ENCODE results near the gene KIAA0513. TPM values are rescaled to one million over a fixed set of nuclear protein-coding genes. Genes with fewer than 3 reads are reported as not detected.

The KIAA0513 gene
- total and polyA plus RNA-seq, 2 donors (not counting 3 experiments of a cell fraction or from before 2014, with no cell fraction given) = 1.8 to 4.3 TPM

DNA sequence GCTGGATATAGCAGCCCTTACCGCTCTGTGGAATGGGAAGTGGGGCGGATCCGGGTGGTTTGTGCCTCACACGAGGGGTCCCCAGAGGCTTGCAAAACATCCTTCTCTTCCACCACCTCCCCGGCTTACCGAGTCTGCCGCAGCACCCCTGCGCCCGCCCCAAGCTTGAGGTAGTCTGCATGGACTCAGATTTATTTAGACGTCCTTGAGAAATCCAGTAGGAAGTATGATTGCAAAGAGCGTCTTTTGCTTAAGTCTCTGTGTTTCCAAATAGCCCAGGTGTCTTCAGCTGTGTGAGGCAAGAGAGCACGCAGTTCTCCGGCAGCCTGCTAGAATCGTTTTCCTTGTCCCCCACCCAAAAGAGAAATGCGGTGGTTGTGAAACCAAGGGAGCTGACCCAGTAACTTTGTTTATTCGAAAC is 2.4 kb downstream of the KIAA0513 start:
- POLR2A ChIA-PET = no interaction called here
- Histone ChIP-seq H3K27ac (ENCODE audit: insufficient read depth, low read depth, low read length) (no peak overlapping the region), H3K79me2 (ENCODE audit: control insufficient read depth, insufficient read depth, low read length) (no peaks in the 10 kb centered on the region), H3K27me3 (ENCODE audit: control insufficient read depth in 2 of 2, insufficient read depth in 2 of 2, low read length in 2 of 2) (no peaks in the 10 kb centered on the region), H4K20me1 (replicated peaks; ENCODE audit: control insufficient read depth, extremely low read depth, insufficient read depth, low read length) (no peaks in the 10 kb centered on the region), H3K4me3 (replicated peaks in 1 of 3; ENCODE audit: insufficient read depth in 1 of 3, low read depth in 1 of 3, low read length in 3 of 3) (no peak overlapping the region), H3K9me1 (replicated peaks; ENCODE audit: control insufficient read depth, extremely low read depth, insufficient read depth, low read length) (no peaks in the 10 kb centered on the region), H3K36me3 (ENCODE audit: control insufficient read depth in 2 of 2, extremely low read depth in 1 of 2, insufficient read depth in 2 of 2, low read length in 2 of 2) (no peaks in the 10 kb centered on the region), H3K9me3 (replicated peaks; ENCODE audit: control insufficient read depth, insufficient read depth, low read length) (no peaks in the 10 kb centered on the region), H2AFZ (ENCODE audit: low read depth, low read length) (no peak overlapping the region), H3K9ac (replicated peaks; ENCODE audit: extremely low read depth, insufficient read depth, low read length) (no peak overlapping the region), H3K4me2 (ENCODE audit: insufficient read depth, low read length) (no peak overlapping the region), H3K4me1 (ENCODE audit: control insufficient read depth, extremely low read depth, insufficient read depth, low read length) (peaks cover 24% of the 10 kb centered on the region)
- dilution Hi-C loops (cut with MboI; ENCODE audit: extremely low pct_ligation_motif_present, low sequenced_read_pairs) (no loop called here), intact Hi-C loops (cut with micrococcal nuclease) (loop anchor here (5.0 kb wide), 1 partner anchor 57 kb away; no protein-coding TSS in a partner anchor)
- CTCF ChIA-PET = interaction anchor here (2.1 kb wide), 1 partner anchor 57 kb away, joined by 11 read pairs; no protein-coding TSS in a partner anchor
- TF ChIP-seq JUN (IDR thresholded peaks at IDR 0.05; ENCODE audit: borderline replicate concordance, insufficient read depth, insufficient read length, low read depth) = no peak
- no peak for TF ChIP-seq POLR2AphosphoS5 (IDR thresholded peaks at IDR 0.05; ENCODE audit: insufficient read depth, low read depth, low read length)
- TF ChIP-seq FOS (IDR thresholded peaks at IDR 0.05; ENCODE audit: borderline replicate concordance, insufficient read depth, low read length) = no peak
- TF ChIP-seq, protein P1, sequence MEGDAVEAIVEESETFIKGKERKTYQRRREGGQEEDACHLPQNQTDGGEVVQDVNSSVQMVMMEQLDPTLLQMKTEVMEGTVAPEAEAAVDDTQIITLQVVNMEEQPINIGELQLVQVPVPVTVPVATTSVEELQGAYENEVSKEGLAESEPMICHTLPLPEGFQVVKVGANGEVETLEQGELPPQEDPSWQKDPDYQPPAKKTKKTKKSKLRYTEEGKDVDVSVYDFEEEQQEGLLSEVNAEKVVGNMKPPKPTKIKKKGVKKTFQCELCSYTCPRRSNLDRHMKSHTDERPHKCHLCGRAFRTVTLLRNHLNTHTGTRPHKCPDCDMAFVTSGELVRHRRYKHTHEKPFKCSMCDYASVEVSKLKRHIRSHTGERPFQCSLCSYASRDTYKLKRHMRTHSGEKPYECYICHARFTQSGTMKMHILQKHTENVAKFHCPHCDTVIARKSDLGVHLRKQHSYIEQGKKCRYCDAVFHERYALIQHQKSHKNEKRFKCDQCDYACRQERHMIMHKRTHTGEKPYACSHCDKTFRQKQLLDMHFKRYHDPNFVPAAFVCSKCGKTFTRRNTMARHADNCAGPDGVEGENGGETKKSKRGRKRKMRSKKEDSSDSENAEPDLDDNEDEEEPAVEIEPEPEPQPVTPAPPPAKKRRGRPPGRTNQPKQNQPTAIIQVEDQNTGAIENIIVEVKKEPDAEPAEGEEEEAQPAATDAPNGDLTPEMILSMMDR (IDR thresholded peaks at IDR 0.05; ENCODE audit: extremely low read depth in 1 of 2, insufficient read depth in 1 of 2, low read depth in 1 of 2, low read length in 2 of 2) = no peak
- no peak for TF ChIP-seq MYC (IDR thresholded peaks at IDR 0.05; ENCODE audit: low read depth, low read length)
- TF ChIP-seq GATA2 (IDR thresholded peaks at IDR 0.05; ENCODE audit: insufficient read depth, insufficient read length, low read depth, low read length) = no peak
- TF ChIP-seq EZH2 (IDR thresholded peaks at IDR 0.05; ENCODE audit: borderline replicate concordance, low read depth, low read length, severe bottlenecking) = no peak
- TF ChIP-seq, protein P2, sequence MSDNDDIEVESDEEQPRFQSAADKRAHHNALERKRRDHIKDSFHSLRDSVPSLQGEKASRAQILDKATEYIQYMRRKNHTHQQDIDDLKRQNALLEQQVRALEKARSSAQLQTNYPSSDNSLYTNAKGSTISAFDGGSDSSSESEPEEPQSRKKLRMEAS (IDR thresholded peaks at IDR 0.05; ENCODE audit: insufficient read depth, insufficient read length) = no peak
- TF ChIP-seq POLR2A (IDR thresholded peaks at IDR 0.05; ENCODE audit: low read depth, low read length) = no peak
- BruUV-seq (replicated peaks) = no TSS peak
- DNase-seq (ENCODE audit: low read depth, low spot score) (no peak), FAIRE-seq (no peak)

Measured in endothelial cell of umbilical vein (primary cell).